ENCODE data around the gene FRK.
"Not testable (repeated sequence)": the region's sequence is repeated elsewhere in the genome, so short reads cannot be mapped to it uniquely, and the experiment has no call there.

Gene FRK

GRCh38 chr6:116008470-116009243 is 52.0 kb downstream of the FRK start:
- no peak for DNase-seq (ENCODE audit: low spot score)

GRCh38 chr6:116004841-116005815 is 55.6 kb downstream of the FRK start:
- DNase-seq (ENCODE audit: low spot score) = no peak

GRCh38 chr6:116003668-116004067 is 57.0 kb downstream of the FRK start:
- no peak for DNase-seq (ENCODE audit: low spot score)

GRCh38 chr6:116002756-116003155 is 57.9 kb downstream of the FRK start:
- DNase-seq (ENCODE audit: low spot score) = no peak

- no peak for DNase-seq (ENCODE audit: low spot score)
Measured at GRCh38 chr6:115999235-115999634, 61.5 kb downstream of the FRK start.

GRCh38 chr6:115997990-115998585 is 62.6 kb downstream of the FRK start:
- no peak for DNase-seq (ENCODE audit: low spot score)

GRCh38 chr6:115986026-115986425 is 74.7 kb downstream of the FRK start:
- no peak for DNase-seq (ENCODE audit: low spot score)

- no peak for DNase-seq (ENCODE audit: low spot score)
Measured at GRCh38 chr6:115984809-115985208, 75.9 kb downstream of the FRK start.

GRCh38 chr6:115983998-115984397 is 76.7 kb downstream of the FRK start:
- no peak for DNase-seq (ENCODE audit: low spot score)

GRCh38 chr6:115982453-115982852 is 78.2 kb downstream of the FRK start:
- no peak for DNase-seq (ENCODE audit: low spot score)

GRCh38 chr6:115977220-115977619 is 83.5 kb downstream of the FRK start:
- DNase-seq (ENCODE audit: low spot score) = no peak

GRCh38 chr6:115976321-115976870 is 84.3 kb downstream of the FRK start:
- DNase-seq (ENCODE audit: low spot score) = no peak

GRCh38 chr6:115972679-115973078 is 88.0 kb downstream of the FRK start:
- no peak for DNase-seq (ENCODE audit: low spot score)

- DNase-seq (ENCODE audit: low spot score) = no peak
Measured at GRCh38 chr6:115971785-115972184, 88.9 kb downstream of the FRK start.

- DNase-seq (ENCODE audit: low spot score) = no peak
Measured at GRCh38 chr6:115969930-115970273, 90.8 kb downstream of the FRK start.

GRCh38 chr6:115969207-115969929 is 91.3 kb downstream of the FRK start:
- peak; percentile 26 for DNase-seq (ENCODE audit: low spot score)

GRCh38 chr6:115960286-115960685 is 100.4 kb downstream of the FRK start:
- not testable (repeated sequence) for DNase-seq (ENCODE audit: low spot score)

GRCh38 chr6:115958958-115959357 is 101.7 kb downstream of the FRK start:
- DNase-seq (ENCODE audit: low spot score) = no peak

- DNase-seq (ENCODE audit: low spot score) = no peak
Measured at GRCh38 chr6:115954740-115955139, 106.0 kb downstream of the FRK start.

GRCh38 chr6:115948751-115949150 is 111.9 kb downstream of the FRK start:
- DNase-seq (ENCODE audit: low spot score) = no peak

GRCh38 chr6:115947966-115948541 is 112.6 kb downstream of the FRK start:
- DNase-seq (ENCODE audit: low spot score) = peak; percentile 32
